Right lobe of liver (tissue), 6 donors: ENCODE measurements around the gene CAB39L. TPM values are rescaled to one million over a fixed set of nuclear protein-coding genes. Genes with fewer than 3 reads are reported as not detected.

Source experiments
- ATAC-seq, 4 donors: fragments of 200-7000 bp; cut with Tn5 transposase; one replicate each; pipeline ENCODE4 v1.9.1; 2020; ENCODE audit warnings: mild to moderate bottlenecking in 4 of 4, moderate library complexity in 4 of 4
- DNase-seq, 3 donors: peaks; one replicate each; pipeline ENCODE4 v3.0.0-alpha.2; 2020
- H3K27ac ChIP-seq, 3 donors: fragments of 200-600 bp; one replicate each; pipeline ENCODE4 v1.8.0; 2022
- H3K27me3 ChIP-seq, 2 donors: fragments of 200-600 bp; one replicate each; pipeline ENCODE4 v1.8.0; 2022
- H3K36me3 ChIP-seq, 4 donors: fragments of 200-600 bp; sonication (generic) in 1 of 4; one replicate each; pipeline versions ENCODE4 v1.5.1 to v1.8.0; 2017 to 2022; ENCODE audit warnings: control low read depth in 1 of 4
- H3K4me1 ChIP-seq, 4 donors: fragments of 200-600 bp; sonication (generic) in 1 of 4; one replicate each; pipeline versions ENCODE4 v1.5.1 to v1.8.0; 2017 to 2022; ENCODE audit warnings: control low read depth in 1 of 4
- H3K4me3 ChIP-seq, 3 donors: fragments of 200-600 bp; one replicate each; pipeline ENCODE4 v1.8.0; 2022
- H3K9me3 ChIP-seq, 4 donors: fragments of 200-600 bp; sonication (generic) in 1 of 4; one replicate each; pipeline versions ENCODE4 v1.5.1 to v1.8.0; 2017 to 2022; ENCODE audit warnings: control low read depth in 1 of 4
- POLR2A ChIP-seq: fragments of 450-650 bp; IDR thresholded peaks from one replicate; pipeline ENCODE4 v1.6.1; 2017; ENCODE audit warnings: antibody characterized with exemption, mild to moderate bottlenecking
- WGBS: methylation state at CpG from one replicate; pipeline ENCODE4 v1.1.6; 2018; ENCODE audit warnings: low coverage, low lambda C conversion rate; ENCODE audit not compliant: insufficient coverage; ENCODE audit errors: missing lambda C conversion rate; 5-methylcytosine and 5-hydroxymethylcytosine counted together
- intact Hi-C, 2 donors: fragments of 100-400 bp; cut with DNase I; formaldehyde crosslinking; loops; one replicate each; pipeline versions ENCODE4 v1.11.2 to v1.14.1; 2022
- total RNA-seq, 6 experiments: library from RNA; depleted of rRNA in 2 of 6; stranded (reverse); fragments of >200 nt in 2 of 6; fragmentation: NEBNext Ultra II Directional in 3 of 6; extraction: Animal tissue kit (Norgen Biotek cat#: 25700) in 3 of 6; gene quantifications; one replicate each; pipeline versions ENCODE4 v1.1.0 to v1.2.4, GENCODE V29; 2016 to 2023
- TF ChIP-seq, protein P1 (sequence below), 4 donors: fragments of 200-600 bp in 3 of 4; fragments of 450-650 bp in 1 of 4; IDR thresholded peaks; one replicate each; pipeline versions ENCODE4 v1.5.1 to v1.8.0; 2016 to 2022; ENCODE audit warnings: antibody characterized with exemption in 4 of 4, mild to moderate bottlenecking in 2 of 4
- donor health status: DM: no; HTN: yes; CAD: no.
- donor health status: DM: no; HTN: no; CAD: no.
- donor health status: DM: no; HTN: no; CAD: no.
- donor health status: DM: no; HTN: yes; CAD: no.
- donor health status: DM: no; HTN: yes; CAD: no.

Gene CAB39L
- total RNA-seq, 6 experiments from 2014 or later = 1.9 to 4.1 (median 2.8) TPM

DNA sequence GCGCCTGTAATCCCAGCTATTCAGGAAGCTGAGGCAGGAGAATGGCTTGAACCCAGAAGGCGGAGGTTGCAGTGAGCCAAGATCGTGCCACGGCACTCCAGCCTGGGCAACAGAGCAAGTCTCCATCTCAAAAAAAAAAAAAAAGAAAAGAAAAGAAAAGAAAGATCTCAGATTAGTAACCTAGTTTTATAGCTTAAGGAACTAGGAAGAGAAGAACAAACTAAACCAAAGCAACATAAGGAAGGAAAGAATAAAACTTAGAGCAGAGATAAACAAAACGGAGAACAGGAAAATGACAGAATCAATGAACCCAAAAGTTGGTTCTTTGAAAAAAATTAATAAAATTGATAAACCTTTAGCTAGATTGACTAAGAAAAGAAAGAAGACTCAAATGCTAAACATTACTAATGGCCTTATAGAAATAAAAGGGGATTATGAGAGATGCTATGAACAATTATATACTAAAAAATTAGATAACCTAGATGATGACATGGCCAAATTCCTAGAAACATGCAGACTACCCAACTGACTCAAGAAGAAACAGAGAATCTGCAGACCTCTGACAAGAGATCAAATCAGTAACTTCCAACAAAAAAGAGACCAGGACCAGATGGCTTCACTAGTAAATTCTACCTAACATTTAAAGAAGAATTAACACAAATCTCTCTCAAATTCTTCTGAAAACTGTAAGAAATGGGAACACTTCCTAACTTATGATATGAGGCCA is 127.9 kb downstream of the CAB39L start:
- ATAC-seq (no peak), DNase-seq (no peak)
- H3K27ac ChIP-seq = no peak overlapping the region
- intact Hi-C loops = no loop called here
- H3K9me3 ChIP-seq = no peaks in the 10 kb centered on the region
- TF ChIP-seq POLR2A = no peak
- TF ChIP-seq, protein P1, sequence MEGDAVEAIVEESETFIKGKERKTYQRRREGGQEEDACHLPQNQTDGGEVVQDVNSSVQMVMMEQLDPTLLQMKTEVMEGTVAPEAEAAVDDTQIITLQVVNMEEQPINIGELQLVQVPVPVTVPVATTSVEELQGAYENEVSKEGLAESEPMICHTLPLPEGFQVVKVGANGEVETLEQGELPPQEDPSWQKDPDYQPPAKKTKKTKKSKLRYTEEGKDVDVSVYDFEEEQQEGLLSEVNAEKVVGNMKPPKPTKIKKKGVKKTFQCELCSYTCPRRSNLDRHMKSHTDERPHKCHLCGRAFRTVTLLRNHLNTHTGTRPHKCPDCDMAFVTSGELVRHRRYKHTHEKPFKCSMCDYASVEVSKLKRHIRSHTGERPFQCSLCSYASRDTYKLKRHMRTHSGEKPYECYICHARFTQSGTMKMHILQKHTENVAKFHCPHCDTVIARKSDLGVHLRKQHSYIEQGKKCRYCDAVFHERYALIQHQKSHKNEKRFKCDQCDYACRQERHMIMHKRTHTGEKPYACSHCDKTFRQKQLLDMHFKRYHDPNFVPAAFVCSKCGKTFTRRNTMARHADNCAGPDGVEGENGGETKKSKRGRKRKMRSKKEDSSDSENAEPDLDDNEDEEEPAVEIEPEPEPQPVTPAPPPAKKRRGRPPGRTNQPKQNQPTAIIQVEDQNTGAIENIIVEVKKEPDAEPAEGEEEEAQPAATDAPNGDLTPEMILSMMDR (IDR thresholded peaks at IDR 0.05) = no peak
- no peaks in the 10 kb centered on the region for H3K27me3 ChIP-seq
- H3K36me3 ChIP-seq = no peaks in the 10 kb centered on the region
- WGBS = 98% methylated on average over 4 of the region's 5 CpGs
- no peak overlapping the region for H3K4me3 ChIP-seq
- no peaks in the 10 kb centered on the region for H3K4me1 ChIP-seq

DNA sequence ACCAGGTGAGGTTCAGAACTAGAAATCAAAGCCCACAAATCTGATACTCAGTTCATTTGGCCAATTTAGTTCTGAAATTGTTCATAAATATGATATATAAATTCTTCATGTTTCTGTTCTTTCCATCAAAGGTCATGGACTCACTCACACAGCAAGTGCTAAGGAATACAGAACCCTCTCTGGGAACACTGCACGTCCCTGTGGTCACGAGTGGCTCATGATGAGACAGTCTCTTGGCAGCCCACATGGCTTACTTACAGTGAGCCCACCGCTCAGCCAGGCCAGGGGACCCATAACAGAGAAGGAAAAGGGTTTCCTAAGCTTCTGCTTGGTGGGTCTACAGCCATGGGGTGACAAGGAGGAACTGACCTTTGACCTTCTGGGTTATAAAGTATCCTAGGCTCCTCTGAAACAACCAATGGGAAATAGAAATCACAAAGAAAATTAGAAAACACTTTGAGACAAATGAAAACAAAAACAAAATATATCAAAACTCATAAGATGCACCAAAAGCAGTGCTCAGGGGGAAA is 128.8 kb downstream of the CAB39L start:
- Histone ChIP-seq H3K4me3 (no peak overlapping the region), H3K9me3 (no peaks in the 10 kb centered on the region), H3K27me3 (no peaks in the 10 kb centered on the region), H3K27ac (no peak overlapping the region), H3K36me3 (no peaks in the 10 kb centered on the region), H3K4me1 (no peaks in the 10 kb centered on the region)
- TF ChIP-seq, protein P1 (IDR thresholded peaks at IDR 0.05) = no peak
- TF ChIP-seq POLR2A = no peak
- intact Hi-C loops = no loop called here
- ATAC-seq (no peak), DNase-seq (no peak)
- WGBS = 83% methylated on average over 3 of the region's 3 CpGs

DNA sequence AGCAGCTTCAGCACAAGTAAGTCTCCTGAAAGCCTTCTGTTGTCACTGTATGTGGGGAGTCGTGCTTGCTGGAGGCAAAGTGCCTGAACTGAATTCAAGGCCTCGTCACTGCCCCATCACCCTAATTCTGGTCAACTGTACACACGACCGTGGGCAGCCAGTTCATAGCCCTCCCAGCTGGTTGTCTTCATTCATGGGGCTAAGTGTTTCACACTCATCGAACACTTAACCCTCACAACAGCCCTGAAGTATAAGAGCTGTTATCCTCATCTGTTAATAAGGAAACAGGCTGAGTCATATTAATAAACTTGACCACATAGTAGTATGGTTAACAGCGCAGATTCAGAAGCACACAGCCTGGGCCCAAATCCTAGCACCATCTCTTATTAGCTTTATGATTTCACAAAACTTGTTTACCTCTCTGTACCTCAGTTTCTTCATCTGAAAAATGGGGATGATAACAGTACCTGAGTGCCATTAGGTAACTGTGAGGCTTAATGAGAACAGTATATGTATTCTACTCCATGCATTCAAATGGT is 129.5 kb downstream of the CAB39L start:
- H3K27ac ChIP-seq = peak overlapping the region in 1 of 3 donors; percentile 31

DNA sequence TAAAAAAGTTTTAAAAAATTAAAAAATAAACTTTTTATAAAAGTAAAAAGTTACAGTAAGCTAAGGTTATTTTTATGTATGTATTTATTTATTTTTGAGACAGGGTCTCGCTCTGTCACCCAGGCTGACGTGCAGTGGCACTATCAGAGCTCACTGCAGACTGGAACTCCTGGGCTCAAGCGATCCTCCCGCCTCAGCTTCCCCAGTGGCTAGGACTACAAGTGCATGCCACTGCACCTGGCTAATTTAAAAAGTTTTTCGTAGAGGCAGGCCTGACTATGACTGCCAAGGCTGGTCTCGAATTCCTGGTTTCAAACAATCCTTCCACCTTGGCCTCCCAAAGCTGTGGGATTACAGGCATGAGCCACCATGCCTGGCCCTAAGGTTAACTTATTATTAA is 132.0 kb downstream of the CAB39L start:
- peaks cover 0 to 9% (median 3%) of the 10 kb centered on the region in 4 donors for H3K4me1 ChIP-seq
- ATAC-seq (no peak), DNase-seq (no peak)
- TF ChIP-seq POLR2A = no peak
- TF ChIP-seq, protein P1 (IDR thresholded peaks at IDR 0.05) = no peak
- H3K4me3 ChIP-seq = no peak overlapping the region
- H3K9me3 ChIP-seq = no peaks in the 10 kb centered on the region
- WGBS = 98% methylated on average over 6 of the region's 6 CpGs
- no peaks in the 10 kb centered on the region for H3K27me3 ChIP-seq
- intact Hi-C loops = no loop called here
- H3K27ac ChIP-seq = no peak overlapping the region
- no peaks in the 10 kb centered on the region for H3K36me3 ChIP-seq

More for the DNA sequence above, 129.5 kb downstream of the CAB39L start:
- H3K36me3 ChIP-seq = no peaks in the 10 kb centered on the region
- no peaks in the 10 kb centered on the region for H3K27me3 ChIP-seq
- no peak overlapping the region for H3K4me3 ChIP-seq
- TF ChIP-seq POLR2A = no peak
- TF ChIP-seq, protein P1 (IDR thresholded peaks at IDR 0.05) = no peak
- DNase-seq (no peak), ATAC-seq (no peak)
- WGBS = 76% methylated on average over 3 of the region's 6 CpGs
- intact Hi-C loops = no loop called here
- H3K4me1 ChIP-seq = no peaks in the 10 kb centered on the region
- no peaks in the 10 kb centered on the region for H3K9me3 ChIP-seq
